Islet of Langerhans (tissue), 1 donor: ENCODE measurements around the gene ANO9.
"Not testable (repeated sequence)": the region's sequence is repeated elsewhere in the genome, so short reads cannot be mapped to it uniquely, and the experiment has no call there.

ENCODE experiments used
- FAIRE-seq: peaks from one replicate; lab custom pipeline; 2011; peaks lifted over from hg19 to GRCh38; lab: Jason Lieb, UNC

Gene ANO9

GRCh38 chr11:469684-470560 is 28.1 kb upstream of the ANO9 start:
- FAIRE-seq = peak; percentile 94

- not testable (repeated sequence) for FAIRE-seq
Measured at GRCh38 chr11:469026-469683, 27.3 kb upstream of the ANO9 start.

GRCh38 chr11:468493-468892 is 26.7 kb upstream of the ANO9 start:
- no peak for FAIRE-seq

GRCh38 chr11:468036-468435 is 26.2 kb upstream of the ANO9 start:
- FAIRE-seq = no peak

- no peak for FAIRE-seq
Measured at GRCh38 chr11:465896-466530, 24.2 kb upstream of the ANO9 start.

GRCh38 chr11:464316-464715 is 22.5 kb upstream of the ANO9 start:
- FAIRE-seq = no peak

- no peak for FAIRE-seq
Measured at GRCh38 chr11:462107-462890, 20.5 kb upstream of the ANO9 start.

GRCh38 chr11:461626-462025 is 19.8 kb upstream of the ANO9 start:
- no peak for FAIRE-seq

GRCh38 chr11:460331-461199 is 18.8 kb upstream of the ANO9 start:
- FAIRE-seq = no peak

- no peak for FAIRE-seq
Measured at GRCh38 chr11:459511-460220, 17.9 kb upstream of the ANO9 start.

GRCh38 chr11:457111-457760 is 15.4 kb upstream of the ANO9 start:
- FAIRE-seq = no peak

GRCh38 chr11:456533-456932 is 14.7 kb upstream of the ANO9 start:
- FAIRE-seq = no peak

GRCh38 chr11:455566-456147 is 13.8 kb upstream of the ANO9 start:
- no peak for FAIRE-seq

GRCh38 chr11:454801-455565 is 13.2 kb upstream of the ANO9 start:
- no peak for FAIRE-seq

- FAIRE-seq = no peak
Measured at GRCh38 chr11:454043-454442, 12.2 kb upstream of the ANO9 start.

GRCh38 chr11:453564-453963 is 11.8 kb upstream of the ANO9 start:
- no peak for FAIRE-seq

- no peak for FAIRE-seq
Measured at GRCh38 chr11:452916-453527, 11.2 kb upstream of the ANO9 start.

GRCh38 chr11:452203-452744 is 10.5 kb upstream of the ANO9 start:
- no peak for FAIRE-seq
